ENCODE data around the gene ENTPD1. TPM values are rescaled to one million over a fixed set of nuclear protein-coding genes. Genes with fewer than 3 reads are reported as not detected.
A peak's percentile ranks its signal among the peaks of the same experiment; 100 is the strongest.
"Not testable (repeated sequence)": the region's sequence is repeated elsewhere in the genome, so short reads cannot be mapped to it uniquely, and the experiment has no call there.

The ENTPD1 gene
- total RNA-seq, 6 donors from 2014 or later = 18.0 to 45.4 (median 22.3) TPM

DNA sequence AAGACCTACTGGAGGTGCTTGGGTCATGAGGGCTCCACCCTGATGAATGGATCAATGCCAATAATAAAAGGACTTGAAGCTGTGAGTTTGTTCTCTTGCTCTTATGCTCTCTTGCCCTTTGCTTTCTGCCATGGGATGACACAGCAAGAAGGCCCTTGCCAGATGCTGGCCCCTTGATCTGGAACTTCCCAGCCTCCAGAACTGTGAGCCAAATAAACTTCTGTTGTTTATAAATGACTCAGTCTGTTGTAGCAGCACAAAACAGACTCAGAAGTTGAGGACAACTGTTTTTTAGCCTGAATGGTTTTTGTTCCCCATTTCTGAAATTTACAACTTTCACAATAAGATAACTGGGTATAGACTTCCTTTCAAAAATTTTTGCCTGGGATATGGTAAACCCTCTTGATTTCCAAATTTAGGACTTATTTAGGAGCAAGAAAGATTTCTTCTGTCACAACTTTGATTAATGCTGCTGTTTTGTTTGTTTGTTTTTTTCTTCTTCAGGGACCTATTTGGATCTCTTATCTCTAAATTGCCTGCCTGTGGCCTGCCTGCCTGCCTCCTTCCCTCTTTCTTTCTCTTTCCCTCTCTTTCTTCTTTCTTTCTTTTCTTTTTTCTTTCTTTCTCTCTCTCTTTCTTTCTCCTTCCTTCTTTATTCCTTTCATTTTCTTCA lies 12.1 kb downstream of the ENTPD1 start:
- peak overlapping the region; percentile 40 to 74 (median 62) for H3K27ac ChIP-seq

DNA sequence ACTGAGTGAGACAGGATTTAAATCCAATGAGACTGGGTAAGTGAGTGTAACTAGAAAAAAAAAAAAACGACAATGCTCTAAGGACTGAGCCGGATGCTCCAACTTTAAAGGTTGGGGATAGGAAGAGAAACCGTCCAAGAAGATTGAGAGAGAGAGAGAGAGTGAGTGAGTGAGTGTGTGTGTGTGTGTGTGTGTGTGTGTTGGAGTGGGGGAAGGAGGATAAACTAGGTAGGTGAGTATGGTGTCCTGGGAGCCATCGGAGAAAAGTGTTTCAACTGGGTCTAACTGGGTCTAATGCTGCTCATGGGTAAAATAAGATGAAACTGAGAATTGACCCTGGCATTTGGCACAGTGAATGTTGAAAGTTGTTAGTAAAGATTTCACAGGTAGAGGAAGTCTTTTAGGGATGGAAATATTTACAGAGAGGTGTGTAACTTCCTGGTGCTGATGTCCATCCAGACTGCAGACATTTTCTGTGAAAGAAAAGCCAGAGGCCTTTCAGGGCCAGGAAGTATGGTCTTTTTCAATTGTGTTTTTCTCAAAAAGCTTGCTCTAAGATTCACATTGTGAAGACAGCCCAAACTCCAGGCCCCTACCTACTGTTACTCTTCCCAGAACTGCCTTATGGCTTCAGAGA lies 14.2 kb downstream of the ENTPD1 start:
- H3K27me3 ChIP-seq = no peaks in the 10 kb centered on the region
- peaks cover 0 to 12% (median 6%) of the 10 kb centered on the region in 4 donors for H3K4me1 ChIP-seq
- DNase-seq (no peak), ATAC-seq (ENCODE audit: low FRiP score in 2 of 2) (no peak)
- H3K27ac ChIP-seq = peak overlapping the region in 1 of 4 donors; percentile 44
- TF ChIP-seq EP300 (IDR thresholded peaks at IDR 0.05) (no peak), POLR2A (IDR thresholded peaks at IDR 0.05) (no peak), POLR2AphosphoS5 (IDR thresholded peaks at IDR 0.05) (no peak)
- TF ChIP-seq, protein P1, sequence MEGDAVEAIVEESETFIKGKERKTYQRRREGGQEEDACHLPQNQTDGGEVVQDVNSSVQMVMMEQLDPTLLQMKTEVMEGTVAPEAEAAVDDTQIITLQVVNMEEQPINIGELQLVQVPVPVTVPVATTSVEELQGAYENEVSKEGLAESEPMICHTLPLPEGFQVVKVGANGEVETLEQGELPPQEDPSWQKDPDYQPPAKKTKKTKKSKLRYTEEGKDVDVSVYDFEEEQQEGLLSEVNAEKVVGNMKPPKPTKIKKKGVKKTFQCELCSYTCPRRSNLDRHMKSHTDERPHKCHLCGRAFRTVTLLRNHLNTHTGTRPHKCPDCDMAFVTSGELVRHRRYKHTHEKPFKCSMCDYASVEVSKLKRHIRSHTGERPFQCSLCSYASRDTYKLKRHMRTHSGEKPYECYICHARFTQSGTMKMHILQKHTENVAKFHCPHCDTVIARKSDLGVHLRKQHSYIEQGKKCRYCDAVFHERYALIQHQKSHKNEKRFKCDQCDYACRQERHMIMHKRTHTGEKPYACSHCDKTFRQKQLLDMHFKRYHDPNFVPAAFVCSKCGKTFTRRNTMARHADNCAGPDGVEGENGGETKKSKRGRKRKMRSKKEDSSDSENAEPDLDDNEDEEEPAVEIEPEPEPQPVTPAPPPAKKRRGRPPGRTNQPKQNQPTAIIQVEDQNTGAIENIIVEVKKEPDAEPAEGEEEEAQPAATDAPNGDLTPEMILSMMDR (IDR thresholded peaks at IDR 0.05) = no peak
- H3K36me3 ChIP-seq = no peaks in the 10 kb centered on the region
- 91 to 92% methylated on average over 4 of the region's 4 CpGs for WGBS, 2 donors
- no peak overlapping the region for H3K4me3 ChIP-seq
- H3K9me3 ChIP-seq = no peaks in the 10 kb centered on the region

More for the DNA sequence above, 12.1 kb downstream of the ENTPD1 start:
- no peaks in the 10 kb centered on the region for H3K9me3 ChIP-seq
- H3K36me3 ChIP-seq = no peaks in the 10 kb centered on the region
- peak in 1 of 2 donors; percentile 51 for DNase-seq
- TF ChIP-seq, protein P1 (IDR thresholded peaks at IDR 0.05) = no peak
- TF ChIP-seq POLR2A (IDR thresholded peaks at IDR 0.05) (no peak), EP300 (IDR thresholded peaks at IDR 0.05) (peak in 1 of 4 donors; percentile 25), POLR2AphosphoS5 (IDR thresholded peaks at IDR 0.05) (peak; percentile 30 to 31)
- no peak overlapping the region for H3K4me3 ChIP-seq
- peak in 1 of 2 donors; percentile 84 for ATAC-seq (ENCODE audit: low FRiP score in 2 of 2)
- peaks cover 0 to 12% (median 6%) of the 10 kb centered on the region in 4 donors for H3K4me1 ChIP-seq
- no peaks in the 10 kb centered on the region for H3K27me3 ChIP-seq

DNA sequence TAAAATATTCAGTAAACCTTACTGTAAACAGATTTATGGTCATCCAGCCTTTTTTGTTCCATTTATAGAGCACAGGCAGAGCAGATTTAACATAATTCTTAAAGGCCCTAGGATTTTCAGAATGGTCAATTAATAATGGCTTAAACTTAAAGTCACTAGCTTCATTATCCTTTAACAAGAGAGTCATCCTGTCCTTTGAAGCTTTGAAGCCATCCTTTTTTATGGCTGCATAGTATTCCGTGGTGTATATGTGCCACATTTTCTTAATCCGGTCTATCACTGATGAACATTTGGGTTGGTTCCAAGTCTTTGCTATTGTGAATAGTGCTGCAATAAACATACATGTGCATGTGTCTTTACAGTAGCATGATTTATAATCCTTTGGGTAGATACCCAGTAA lies 17.5 kb downstream of the ENTPD1 start:
- WGBS, 2 donors = 41 to 65% methylated on average over 2 of the region's 2 CpGs
- not testable (repeated sequence) for H3K36me3 ChIP-seq; H3K9me3 ChIP-seq; H3K27me3 ChIP-seq; H3K27ac ChIP-seq; ATAC-seq (ENCODE audit: low FRiP score in 2 of 2); DNase-seq; H3K4me3 ChIP-seq; H3K4me1 ChIP-seq

GRCh38 chr10:95777638-95778037 lies 21.7 kb downstream of the ENTPD1 start:
- H3K9me3 ChIP-seq; H3K27me3 ChIP-seq; ATAC-seq (ENCODE audit: low FRiP score in 2 of 2); H3K4me3 ChIP-seq; H3K4me1 ChIP-seq; H3K36me3 ChIP-seq; H3K27ac ChIP-seq: not testable (repeated sequence)
- DNase-seq = peak in 1 of 2 donors; percentile 8
- WGBS, 2 donors = 83 to 99% methylated on average over 6 to 8 of the region's 8 CpGs

DNA sequence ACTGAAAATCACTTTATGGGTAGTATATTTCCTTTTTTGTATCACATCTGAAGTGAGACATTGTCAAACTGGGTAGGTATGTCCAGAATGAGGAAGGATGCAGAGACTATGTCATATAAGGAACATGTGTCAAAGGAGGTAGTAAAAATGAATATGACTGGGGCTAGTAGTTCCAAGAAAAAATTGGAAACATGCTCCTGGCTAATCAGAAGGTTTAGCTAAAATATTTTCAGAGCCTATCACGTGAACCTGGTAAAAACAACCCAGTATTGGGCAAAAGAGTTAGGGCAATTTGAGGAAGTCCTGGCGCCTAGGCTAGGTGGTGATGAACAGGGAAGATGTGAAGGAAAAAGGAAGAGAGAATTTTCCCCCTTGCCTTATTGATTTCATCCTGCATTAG lies 26.4 kb downstream of the ENTPD1 start:
- peaks cover 0 to 7% (median 2%) of the 10 kb centered on the region in 4 donors for H3K4me1 ChIP-seq
- no peaks in the 10 kb centered on the region for H3K36me3 ChIP-seq
- peak in 1 of 2 donors; percentile 53 for ATAC-seq (ENCODE audit: low FRiP score in 2 of 2)
- H3K4me3 ChIP-seq = no peak overlapping the region
- DNase-seq = no peak
- H3K27ac ChIP-seq = no peak overlapping the region
- no peaks in the 10 kb centered on the region for H3K27me3 ChIP-seq
- WGBS, 2 donors = 70 to 71% methylated on average over 2 of the region's 2 CpGs
- H3K9me3 ChIP-seq = no peaks in the 10 kb centered on the region
- TF ChIP-seq EP300 (IDR thresholded peaks at IDR 0.05) (no peak), POLR2AphosphoS5 (IDR thresholded peaks at IDR 0.05) (no peak), POLR2A (IDR thresholded peaks at IDR 0.05) (no peak)
- TF ChIP-seq, protein P1 (IDR thresholded peaks at IDR 0.05) = no peak

Measured in upper lobe of left lung (tissue), 6 donors.